Stimulated activated naive CD8-positive, alpha-beta T cell treated with anti-CD3 and anti-CD28 coated beads, Interleukin-15, Interleukin-2, amounts not matched to agents 100 ng/mL and 50 ng/mL, for 24 hours (primary cell): ENCODE measurements around the gene GPHA2.

Source experiments
- H3K27ac Mint-ChIP-seq: one replicate; pipeline ENCODE4 v1.8.0; 2021; ENCODE audit warnings: mild to moderate bottlenecking, mixed read lengths
- H3K27me3 Mint-ChIP-seq: one replicate; pipeline ENCODE4 v1.8.0; 2021; ENCODE audit warnings: mixed read lengths
- H3K36me3 Mint-ChIP-seq: one replicate; pipeline ENCODE4 v1.8.0; 2021; ENCODE audit warnings: low read depth, mixed read lengths
- H3K4me1 Mint-ChIP-seq: one replicate; pipeline ENCODE4 v1.8.0; 2021; ENCODE audit warnings: low read depth, mixed read lengths
- H3K4me3 Mint-ChIP-seq: one replicate; pipeline ENCODE4 v1.8.0; 2021; ENCODE audit warnings: mild to moderate bottlenecking, mixed read lengths
- H3K9me3 Mint-ChIP-seq: one replicate; pipeline ENCODE4 v1.8.0; 2021; ENCODE audit warnings: mixed read lengths

Gene GPHA2

GRCh38 chr11:64894070-64894811, 41.5 kb downstream of the GPHA2 start:
- no peaks in the 10 kb centered on the region for H3K9me3 Mint-ChIP-seq
- no peak overlapping the region for H3K4me3 Mint-ChIP-seq
- H3K27me3 Mint-ChIP-seq: no peaks in the 10 kb centered on the region
- no peak overlapping the region for H3K27ac Mint-ChIP-seq
- H3K4me1 Mint-ChIP-seq: no peaks in the 10 kb centered on the region
- H3K36me3 Mint-ChIP-seq: peaks cover 7% of the 10 kb centered on the region

GRCh38 chr11:64893194-64894069, 42.3 kb downstream of the GPHA2 start:
- no peaks in the 10 kb centered on the region for H3K9me3 Mint-ChIP-seq
- H3K27me3 Mint-ChIP-seq: no peaks in the 10 kb centered on the region
- H3K4me1 Mint-ChIP-seq: no peaks in the 10 kb centered on the region
- no peak overlapping the region for H3K27ac Mint-ChIP-seq
- H3K4me3 Mint-ChIP-seq: no peak overlapping the region
- peaks cover 6% of the 10 kb centered on the region for H3K36me3 Mint-ChIP-seq

- Mint-ChIP-seq H3K36me3 (peaks cover 3% of the 10 kb centered on the region), H3K27me3 (no peaks in the 10 kb centered on the region), H3K27ac (no peak overlapping the region), H3K9me3 (no peaks in the 10 kb centered on the region), H3K4me1 (peaks cover 5% of the 10 kb centered on the region), H3K4me3 (no peak overlapping the region)
These were observed 42.9 kb downstream of the GPHA2 start for GRCh38 chr11:64892838-64893193.

GRCh38 chr11:64892411-64892831, 43.3 kb downstream of the GPHA2 start:
- no peak overlapping the region for H3K4me3 Mint-ChIP-seq
- H3K4me1 Mint-ChIP-seq: peaks cover 7% of the 10 kb centered on the region
- H3K36me3 Mint-ChIP-seq: peaks cover 3% of the 10 kb centered on the region
- no peaks in the 10 kb centered on the region for H3K9me3 Mint-ChIP-seq
- no peaks in the 10 kb centered on the region for H3K27me3 Mint-ChIP-seq
- no peak overlapping the region for H3K27ac Mint-ChIP-seq

GRCh38 chr11:64891880-64892279, 43.8 kb downstream of the GPHA2 start:
- no peak overlapping the region for H3K27ac Mint-ChIP-seq
- no peaks in the 10 kb centered on the region for H3K36me3 Mint-ChIP-seq
- no peak overlapping the region for H3K4me3 Mint-ChIP-seq
- no peaks in the 10 kb centered on the region for H3K9me3 Mint-ChIP-seq
- no peaks in the 10 kb centered on the region for H3K27me3 Mint-ChIP-seq
- H3K4me1 Mint-ChIP-seq: peaks cover 10% of the 10 kb centered on the region

- H3K27ac Mint-ChIP-seq: no peak overlapping the region
These were observed 44.4 kb downstream of the GPHA2 start for GRCh38 chr11:64891215-64891848.

GRCh38 chr11:64890522-64890939, 45.2 kb downstream of the GPHA2 start:
- no peaks in the 10 kb centered on the region for H3K36me3 Mint-ChIP-seq
- no peak overlapping the region for H3K27ac Mint-ChIP-seq
- no peaks in the 10 kb centered on the region for H3K27me3 Mint-ChIP-seq
- no peak overlapping the region for H3K4me3 Mint-ChIP-seq
- H3K4me1 Mint-ChIP-seq: peaks cover 18% of the 10 kb centered on the region
- no peaks in the 10 kb centered on the region for H3K9me3 Mint-ChIP-seq

More at GRCh38 chr11:64891215-64891848, 44.4 kb downstream of the GPHA2 start:
- Mint-ChIP-seq H3K9me3 (no peaks in the 10 kb centered on the region), H3K4me3 (no peak overlapping the region), H3K27me3 (no peaks in the 10 kb centered on the region), H3K36me3 (no peaks in the 10 kb centered on the region), H3K4me1 (peaks cover 10% of the 10 kb centered on the region)

GRCh38 chr11:64888729-64889511, 46.8 kb downstream of the GPHA2 start:
- Mint-ChIP-seq H3K4me1 (peaks cover 25% of the 10 kb centered on the region), H3K36me3 (no peaks in the 10 kb centered on the region), H3K27me3 (no peaks in the 10 kb centered on the region), H3K9me3 (no peaks in the 10 kb centered on the region), H3K27ac (no peak overlapping the region), H3K4me3 (no peak overlapping the region)

GRCh38 chr11:64888406-64888728, 47.3 kb downstream of the GPHA2 start:
- H3K27ac Mint-ChIP-seq: peak overlapping the region; percentile 84

GRCh38 chr11:64887757-64888405, 47.8 kb downstream of the GPHA2 start:
- Mint-ChIP-seq H3K36me3 (no peaks in the 10 kb centered on the region), H3K27ac (peak overlapping the region; percentile 89), H3K27me3 (no peaks in the 10 kb centered on the region), H3K9me3 (no peaks in the 10 kb centered on the region), H3K4me1 (peaks cover 25% of the 10 kb centered on the region), H3K4me3 (peak overlapping the region; percentile 57)

More at GRCh38 chr11:64888406-64888728, 47.3 kb downstream of the GPHA2 start:
- Mint-ChIP-seq H3K4me3 (peak overlapping the region; percentile 57), H3K4me1 (peaks cover 25% of the 10 kb centered on the region), H3K27me3 (no peaks in the 10 kb centered on the region), H3K36me3 (no peaks in the 10 kb centered on the region), H3K9me3 (no peaks in the 10 kb centered on the region)

GRCh38 chr11:64887234-64887756, 48.4 kb downstream of the GPHA2 start:
- Mint-ChIP-seq H3K36me3 (no peaks in the 10 kb centered on the region), H3K4me3 (peak overlapping the region; percentile 53), H3K4me1 (peaks cover 25% of the 10 kb centered on the region), H3K9me3 (no peaks in the 10 kb centered on the region), H3K27me3 (no peaks in the 10 kb centered on the region), H3K27ac (peak overlapping the region; percentile 89)

GRCh38 chr11:64885367-64886286, 50.1 kb downstream of the GPHA2 start:
- Mint-ChIP-seq H3K27me3 (no peaks in the 10 kb centered on the region), H3K27ac (peak overlapping the region; percentile 92), H3K4me1 (peaks cover 36% of the 10 kb centered on the region), H3K4me3 (peak overlapping the region; percentile 35), H3K9me3 (no peaks in the 10 kb centered on the region), H3K36me3 (no peaks in the 10 kb centered on the region)
